DND-41 (cell line): ENCODE results near the gene ACP4.

Experiments
- ATAC-seq: fragments of 200-7000 bp; cut with Tn5 transposase; 3 replicates; pipeline ENCODE4 v1.9.1; 2021; ENCODE audit warnings: low read depth; ENCODE audit not compliant: insufficient read depth
- DNase-seq: peaks from one replicate; pipeline ENCODE4 v3.0.0-alpha.2; 2020
- H2AFZ ChIP-seq: 2 replicates; pipeline ENCODE4 v1.6.0; 2012; ENCODE audit warnings: low read depth, low read length
- H3K27ac ChIP-seq: 2 replicates; pipeline ENCODE4 v1.5.1; 2012; ENCODE audit warnings: low read length, inconsistent platforms
- H3K27me3 ChIP-seq: fragments of 200-600 bp; sonication (generic); 2 replicates; pipeline ENCODE4 v1.6.0; 2012; ENCODE audit warnings: low read length, mild to moderate bottlenecking, inconsistent platforms; ENCODE audit not compliant: insufficient read depth, poor library complexity
- H3K36me3 ChIP-seq: 2 replicates; pipeline ENCODE4 v1.5.1; 2012; ENCODE audit warnings: low read length, inconsistent platforms; ENCODE audit not compliant: insufficient read depth
- H3K4me1 ChIP-seq: 2 replicates; pipeline ENCODE4 v1.5.1; 2012; ENCODE audit warnings: mild to moderate bottlenecking, low read length; ENCODE audit not compliant: insufficient read depth
- H3K4me2 ChIP-seq: 2 replicates; pipeline ENCODE4 v1.6.0; 2012; ENCODE audit warnings: mild to moderate bottlenecking, moderate library complexity, low read length, inconsistent platforms; ENCODE audit not compliant: insufficient read depth
- H3K4me3 ChIP-seq, 2 experiments: fragments of 200-600 bp in 1 of 2; shearing (Covaris generic) in 1 of 2; 2 replicates each; pipeline ENCODE4 v1.5.1; 2012 to 2016; ENCODE audit warnings: inconsistent platforms in 2 of 2, low read length in 2 of 2, mild to moderate bottlenecking in 2 of 2, low read depth in 1 of 2, moderate library complexity in 1 of 2
- H3K79me2 ChIP-seq: 2 replicates; pipeline ENCODE4 v1.6.0; 2012; ENCODE audit warnings: low read length, inconsistent platforms; ENCODE audit not compliant: insufficient read depth
- H3K9ac ChIP-seq: 2 replicates; pipeline ENCODE4 v1.6.0; 2012; ENCODE audit warnings: low read depth, mild to moderate bottlenecking, inconsistent platforms, low read length, moderate library complexity
- H3K9me3 ChIP-seq: 2 replicates; pipeline ENCODE4 v1.5.1; 2012; ENCODE audit warnings: low read length, moderate library complexity, mild to moderate bottlenecking, inconsistent platforms; ENCODE audit not compliant: insufficient read depth, severe bottlenecking
- H4K20me1 ChIP-seq: 2 replicates; pipeline ENCODE4 v1.6.0; 2012; ENCODE audit warnings: low read length; ENCODE audit not compliant: insufficient read depth
- EZH2 ChIP-seq: IDR thresholded peaks from 3 replicates; pipeline ENCODE4 v1.6.1; 2012; ENCODE audit warnings: borderline replicate concordance, low read depth, mild to moderate bottlenecking, moderate library complexity, low read length, inconsistent platforms; ENCODE audit not compliant: severe bottlenecking
- TF ChIP-seq, protein P1 (sequence below): IDR thresholded peaks from 2 replicates; pipeline ENCODE4 v1.5.1; 2012; ENCODE audit warnings: borderline replicate concordance, low read length, moderate library complexity, mild to moderate bottlenecking; ENCODE audit not compliant: poor library complexity, severe bottlenecking; ENCODE audit errors: extremely low read depth

ACP4 gene

DNA sequence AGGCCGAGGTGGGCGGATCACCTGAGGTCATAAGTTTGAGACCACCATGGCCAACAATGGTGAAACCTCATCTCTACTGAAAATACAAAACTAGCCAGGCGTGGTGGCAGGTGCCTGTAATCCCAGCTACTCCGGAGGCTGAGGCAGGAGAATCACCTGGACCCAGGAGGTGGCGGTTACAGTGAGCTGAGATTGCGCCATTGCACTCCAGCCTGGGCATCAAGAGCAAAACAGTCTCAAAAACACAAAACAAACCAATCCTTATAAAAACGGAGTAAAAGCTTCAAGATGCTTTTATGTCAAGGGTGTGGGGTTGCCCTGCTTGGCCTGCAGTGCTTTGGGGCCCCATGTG is 7.2 kb downstream of the ACP4 start:
- Histone ChIP-seq H4K20me1 (peaks cover 87% of the 10 kb centered on the region), H3K27me3 (no peaks in the 10 kb centered on the region), H3K4me2 (no peak overlapping the region), H3K79me2 (peaks cover 49% of the 10 kb centered on the region), H2AFZ (no peak overlapping the region), H3K9ac (no peak overlapping the region), H3K27ac (no peak overlapping the region), H3K4me3 (no peak overlapping the region), H3K36me3 (peaks cover 69% of the 10 kb centered on the region), H3K4me1 (peaks cover 19% of the 10 kb centered on the region), H3K9me3 (no peaks in the 10 kb centered on the region)
- ATAC-seq, result no peak
- no peak for DNase-seq
- TF ChIP-seq, protein P1, sequence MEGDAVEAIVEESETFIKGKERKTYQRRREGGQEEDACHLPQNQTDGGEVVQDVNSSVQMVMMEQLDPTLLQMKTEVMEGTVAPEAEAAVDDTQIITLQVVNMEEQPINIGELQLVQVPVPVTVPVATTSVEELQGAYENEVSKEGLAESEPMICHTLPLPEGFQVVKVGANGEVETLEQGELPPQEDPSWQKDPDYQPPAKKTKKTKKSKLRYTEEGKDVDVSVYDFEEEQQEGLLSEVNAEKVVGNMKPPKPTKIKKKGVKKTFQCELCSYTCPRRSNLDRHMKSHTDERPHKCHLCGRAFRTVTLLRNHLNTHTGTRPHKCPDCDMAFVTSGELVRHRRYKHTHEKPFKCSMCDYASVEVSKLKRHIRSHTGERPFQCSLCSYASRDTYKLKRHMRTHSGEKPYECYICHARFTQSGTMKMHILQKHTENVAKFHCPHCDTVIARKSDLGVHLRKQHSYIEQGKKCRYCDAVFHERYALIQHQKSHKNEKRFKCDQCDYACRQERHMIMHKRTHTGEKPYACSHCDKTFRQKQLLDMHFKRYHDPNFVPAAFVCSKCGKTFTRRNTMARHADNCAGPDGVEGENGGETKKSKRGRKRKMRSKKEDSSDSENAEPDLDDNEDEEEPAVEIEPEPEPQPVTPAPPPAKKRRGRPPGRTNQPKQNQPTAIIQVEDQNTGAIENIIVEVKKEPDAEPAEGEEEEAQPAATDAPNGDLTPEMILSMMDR, result no peak
- TF ChIP-seq EZH2, result no peak

DNA sequence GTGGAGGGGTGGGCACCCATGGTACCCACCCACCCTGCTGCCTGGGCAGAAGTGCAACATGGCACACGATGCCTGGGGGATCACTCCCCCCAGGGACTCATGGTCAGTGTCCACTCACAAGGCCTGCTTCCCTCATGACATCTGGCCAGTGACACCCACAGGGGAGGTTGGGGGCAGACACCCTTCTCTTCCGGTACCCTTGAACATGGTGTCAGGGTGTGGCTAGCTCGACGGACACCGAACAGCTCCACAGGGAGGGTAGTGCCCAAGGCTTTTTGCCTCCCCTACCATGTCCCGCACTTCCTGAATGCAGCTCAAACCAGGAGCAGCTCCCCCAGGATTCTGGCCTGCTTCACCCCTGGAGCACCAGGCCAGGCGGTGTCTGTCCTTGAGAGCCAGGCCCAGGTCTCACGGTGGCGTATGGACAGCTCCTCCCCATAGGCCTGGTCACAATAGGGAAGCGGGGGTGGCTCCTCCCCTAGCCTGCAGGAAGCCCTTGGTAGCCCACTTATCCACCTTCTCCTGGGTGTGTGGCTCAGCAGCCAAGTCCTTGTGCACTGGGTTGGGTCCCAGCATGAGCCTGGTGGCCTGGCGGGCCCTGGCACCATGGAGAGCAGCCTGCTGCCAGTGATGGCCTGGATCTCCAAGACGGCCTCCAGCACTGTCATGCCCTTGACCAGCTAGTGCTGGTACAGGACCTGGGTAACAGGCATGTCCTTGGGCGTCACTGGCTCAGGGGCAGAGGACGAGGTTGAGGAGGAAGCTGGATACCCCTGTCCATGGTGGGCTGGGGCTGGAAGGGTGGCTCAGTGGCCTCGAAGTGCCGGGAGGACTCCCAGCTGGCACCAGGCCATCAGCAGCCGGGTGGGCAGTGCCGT is 7.8 kb downstream of the ACP4 start:
- ATAC-seq (no peak), DNase-seq (no peak)
- H2AFZ ChIP-seq, result no peak overlapping the region
- no peak overlapping the region for H3K27ac ChIP-seq
- no peaks in the 10 kb centered on the region for H3K9me3 ChIP-seq
- H3K4me3 ChIP-seq, result no peak overlapping the region
- peaks cover 55% of the 10 kb centered on the region for H3K79me2 ChIP-seq
- H3K36me3 ChIP-seq, result peaks cover 75% of the 10 kb centered on the region
- TF ChIP-seq, protein P1, result no peak
- no peak for TF ChIP-seq EZH2
- H3K4me2 ChIP-seq, result no peak overlapping the region
- no peak overlapping the region for H3K9ac ChIP-seq
- peaks cover 26% of the 10 kb centered on the region for H3K4me1 ChIP-seq
- H3K27me3 ChIP-seq, result no peaks in the 10 kb centered on the region
- H4K20me1 ChIP-seq, result peaks cover 93% of the 10 kb centered on the region

DNA sequence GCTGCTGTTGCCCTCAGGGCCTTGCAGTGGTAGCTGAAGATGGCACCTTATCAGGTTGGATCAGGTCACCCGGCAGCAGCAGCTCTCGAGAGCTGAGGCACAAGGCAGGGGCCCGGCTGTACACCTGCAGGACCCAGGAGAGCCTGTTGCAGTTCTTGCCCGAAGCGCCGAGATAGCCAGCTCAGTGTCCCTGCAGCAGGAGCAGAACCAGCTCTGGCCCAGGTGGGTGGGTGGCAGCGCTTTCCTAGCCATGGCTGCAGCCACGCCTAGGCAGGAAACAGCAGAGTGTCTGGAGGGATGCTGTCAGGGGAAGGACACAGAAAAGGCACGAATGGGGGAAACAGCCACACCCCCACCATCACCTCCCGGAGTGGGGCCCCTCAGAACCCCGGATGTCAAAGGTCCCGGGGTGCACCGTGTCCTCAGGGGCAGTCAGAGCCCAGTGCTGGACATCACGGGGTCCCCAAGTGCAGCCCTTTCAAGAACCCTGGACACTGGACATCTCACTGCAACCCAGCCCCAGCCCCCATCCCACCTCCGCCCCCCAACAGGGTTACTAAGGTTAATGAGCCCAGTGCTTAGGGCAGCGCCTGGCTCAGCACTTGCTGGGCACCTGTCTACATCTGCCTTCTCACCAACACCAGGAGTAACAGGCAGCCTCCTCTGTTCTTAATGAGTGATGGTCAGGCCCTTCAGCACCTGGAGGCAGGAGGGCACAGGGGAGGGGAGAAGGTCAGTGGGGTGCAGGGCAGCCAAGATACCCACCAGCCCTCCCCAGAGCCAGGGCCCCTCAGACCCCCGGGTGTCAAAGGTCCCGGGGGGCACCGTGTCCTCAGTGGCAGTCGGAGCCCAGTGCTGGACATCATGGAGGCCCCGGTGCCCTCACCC is 8.7 kb downstream of the ACP4 start:
- TF ChIP-seq, protein P1, result no peak
- no peak for TF ChIP-seq EZH2
- H3K4me3 ChIP-seq, result no peak overlapping the region
- H2AFZ ChIP-seq, result no peak overlapping the region
- H3K27ac ChIP-seq, result no peak overlapping the region
- H3K9me3 ChIP-seq, result no peaks in the 10 kb centered on the region
- DNase-seq (no peak), ATAC-seq (no peak)
- no peak overlapping the region for H3K9ac ChIP-seq
- peaks cover 84% of the 10 kb centered on the region for H3K36me3 ChIP-seq
- no peaks in the 10 kb centered on the region for H3K27me3 ChIP-seq
- peaks cover 64% of the 10 kb centered on the region for H3K79me2 ChIP-seq
- H4K20me1 ChIP-seq, result peaks cover 95% of the 10 kb centered on the region
- peaks cover 29% of the 10 kb centered on the region for H3K4me1 ChIP-seq
- no peak overlapping the region for H3K4me2 ChIP-seq
